Measurements from ENCODE around the gene NAA25. TPM values are rescaled to one million over a fixed set of nuclear protein-coding genes. Genes with fewer than 3 reads are reported as not detected.
"Not testable (repeated sequence)": the region's sequence is repeated elsewhere in the genome, so short reads cannot be mapped to it uniquely, and the experiment has no call there.

NAA25 gene
- total RNA-seq, 1 donor from 2014 or later = 22.9 TPM

GRCh38 chr12:112012775-112013600, 95.6 kb downstream of the NAA25 start, which contains the start of the genes ERP29 and TMEM116:
Gene ERP29 (plus strand): TSS chr12:112013426. CDS start chr12:112013466, 40 bp downstream.
Gene TMEM116 (minus strand): TSS chr12:112013165. CDS start chr12:112005270, 7,895 bp downstream.
- FAIRE-seq (no peak), DNase-seq (ENCODE audit: low read depth) (peak; percentile 93)
- Histone ChIP-seq H3K36me3 (ENCODE audit: control insufficient read depth, insufficient read depth, low read length) (peaks cover 6% of the 10 kb centered on the region), H3K4me3 (ENCODE audit: low read depth, low read length) (peak within 1 kb of the TSS; percentile 78), H3K27me3 (ENCODE audit: control insufficient read depth, insufficient read depth, low read length) (no peaks in the 10 kb centered on the region)
- TF ChIP-seq CTCF (IDR thresholded peaks at IDR 0.05; ENCODE audit: insufficient read depth, low read length, severe bottlenecking) = peak; percentile 68

GRCh38 chr12:112011685-112012084, 96.9 kb downstream of the NAA25 start:
- no peak for TF ChIP-seq CTCF (IDR thresholded peaks at IDR 0.05; ENCODE audit: insufficient read depth, low read length, severe bottlenecking)
- Histone ChIP-seq H3K4me3 (ENCODE audit: low read depth, low read length) (peak overlapping the region; percentile 50), H3K36me3 (ENCODE audit: control insufficient read depth, insufficient read depth, low read length) (peaks cover 6% of the 10 kb centered on the region), H3K27me3 (ENCODE audit: control insufficient read depth, insufficient read depth, low read length) (no peaks in the 10 kb centered on the region)
- no peak for DNase-seq (ENCODE audit: low read depth)
- no peak for FAIRE-seq

- Histone ChIP-seq H3K36me3 (ENCODE audit: control insufficient read depth, insufficient read depth, low read length) (peaks cover 4% of the 10 kb centered on the region), H3K27me3 (ENCODE audit: control insufficient read depth, insufficient read depth, low read length) (no peaks in the 10 kb centered on the region), H3K4me3 (ENCODE audit: low read depth, low read length) (no peak overlapping the region)
- no peak for DNase-seq (ENCODE audit: low read depth)
- no peak for TF ChIP-seq CTCF (IDR thresholded peaks at IDR 0.05; ENCODE audit: insufficient read depth, low read length, severe bottlenecking)
- FAIRE-seq = no peak
These were observed 97.9 kb downstream of the NAA25 start for GRCh38 chr12:112010415-112011344.

GRCh38 chr12:112009596-112009995, 99.0 kb downstream of the NAA25 start:
- not testable (repeated sequence) for FAIRE-seq; DNase-seq (ENCODE audit: low read depth); H3K4me3 ChIP-seq (ENCODE audit: low read depth, low read length); H3K36me3 ChIP-seq (ENCODE audit: control insufficient read depth, insufficient read depth, low read length); H3K27me3 ChIP-seq (ENCODE audit: control insufficient read depth, insufficient read depth, low read length)

- H3K36me3 ChIP-seq (ENCODE audit: control insufficient read depth, insufficient read depth, low read length) = no peaks in the 10 kb centered on the region
- H3K27me3 ChIP-seq (ENCODE audit: control insufficient read depth, insufficient read depth, low read length) = no peaks in the 10 kb centered on the region
- no peak overlapping the region for H3K4me3 ChIP-seq (ENCODE audit: low read depth, low read length)
- FAIRE-seq = no peak
- no peak for DNase-seq (ENCODE audit: low read depth)
- no peak for TF ChIP-seq CTCF (IDR thresholded peaks at IDR 0.05; ENCODE audit: insufficient read depth, low read length, severe bottlenecking)
These were observed 99.7 kb downstream of the NAA25 start for GRCh38 chr12:112008918-112009317.

- DNase-seq (ENCODE audit: low read depth) (no peak), FAIRE-seq (no peak)
- Histone ChIP-seq H3K36me3 (ENCODE audit: control insufficient read depth, insufficient read depth, low read length) (no peaks in the 10 kb centered on the region), H3K4me3 (ENCODE audit: low read depth, low read length) (no peak overlapping the region), H3K27me3 (ENCODE audit: control insufficient read depth, insufficient read depth, low read length) (no peaks in the 10 kb centered on the region)
- TF ChIP-seq CTCF (IDR thresholded peaks at IDR 0.05; ENCODE audit: insufficient read depth, low read length, severe bottlenecking) = no peak
These were observed 100.6 kb downstream of the NAA25 start for GRCh38 chr12:112007945-112008344.
